Measurements from ENCODE around the gene TLDC2. TPM values are rescaled to one million over a fixed set of nuclear protein-coding genes. Genes with fewer than 3 reads are reported as not detected.

The TLDC2 gene
- total RNA-seq, 2 experiments from 2014 or later, result not detected

DNA sequence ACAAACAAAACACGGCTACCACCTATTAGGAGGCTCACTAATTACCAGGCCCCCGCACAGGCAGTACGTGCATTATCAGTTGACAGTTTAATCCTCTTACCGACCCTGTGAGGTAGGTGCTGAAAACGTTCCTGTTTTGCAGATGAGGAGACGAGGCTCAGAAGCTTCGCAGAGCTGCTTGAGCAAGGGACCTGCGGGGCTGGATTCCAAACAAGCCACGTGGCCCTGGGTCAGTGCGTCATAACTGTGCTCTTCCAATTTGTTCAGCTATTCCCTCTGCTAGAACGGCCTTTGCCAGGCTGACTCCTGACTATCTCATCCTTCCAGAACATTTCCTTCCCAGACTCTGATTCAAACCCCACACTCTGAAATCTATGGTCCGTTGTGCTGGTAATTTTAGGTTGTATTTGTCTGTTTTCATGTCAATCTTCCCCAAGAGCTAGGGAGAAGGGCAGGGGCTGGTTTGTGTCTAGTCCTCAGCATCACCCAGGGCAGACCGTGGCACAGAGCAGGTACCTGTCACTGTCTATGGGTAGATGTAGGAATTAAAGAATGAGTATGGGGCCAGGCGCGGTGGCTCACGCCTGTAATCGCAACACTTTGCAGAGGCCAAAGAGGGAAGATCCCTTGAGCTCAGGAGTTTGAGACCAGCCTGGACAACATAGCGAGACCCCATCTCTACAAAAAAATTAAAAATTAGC, 28.8 kb upstream of the TLDC2 start:
- ChIA-PET CTCF (no interaction called here), POLR2A (no interaction called here)
- H3K9me3 ChIP-seq (ENCODE audit: control insufficient read depth in 1 of 2, insufficient read depth in 1 of 2, low read length in 2 of 2), result peaks cover 0 to 5% of the 10 kb centered on the region in 2 experiments
- Mint-ChIP-seq H3K4me1 (ENCODE audit: low read depth) (peaks cover 10% of the 10 kb centered on the region), H3K9me3 (no peaks in the 10 kb centered on the region), H3K27ac (no peak overlapping the region), H3K4me3 (no peak overlapping the region), H3K27me3 (no peaks in the 10 kb centered on the region), H3K36me3 (ENCODE audit: low read depth) (no peaks in the 10 kb centered on the region)
- ATAC-seq (ENCODE audit: poor library complexity) (no peak), DNase-seq (no peak)
- no peaks in the 10 kb centered on the region for H3K36me3 ChIP-seq (ENCODE audit: insufficient read depth, low read length)
- intact Hi-C loops (cut with DNase I, micrococcal nuclease), result no loop called here
- H3K27ac ChIP-seq (ENCODE audit: low read depth in 1 of 2, low read length in 2 of 2), result no peak overlapping the region
- no peaks in the 10 kb centered on the region for H3K27me3 ChIP-seq (ENCODE audit: control insufficient read depth in 1 of 2, insufficient read depth in 2 of 2, low read length in 2 of 2)
- H3K4me1 ChIP-seq (ENCODE audit: insufficient read depth, low read length), result peaks cover 11% of the 10 kb centered on the region
- no peak overlapping the region for H3K4me3 ChIP-seq (ENCODE audit: low read length)
- TF ChIP-seq, protein P1, sequence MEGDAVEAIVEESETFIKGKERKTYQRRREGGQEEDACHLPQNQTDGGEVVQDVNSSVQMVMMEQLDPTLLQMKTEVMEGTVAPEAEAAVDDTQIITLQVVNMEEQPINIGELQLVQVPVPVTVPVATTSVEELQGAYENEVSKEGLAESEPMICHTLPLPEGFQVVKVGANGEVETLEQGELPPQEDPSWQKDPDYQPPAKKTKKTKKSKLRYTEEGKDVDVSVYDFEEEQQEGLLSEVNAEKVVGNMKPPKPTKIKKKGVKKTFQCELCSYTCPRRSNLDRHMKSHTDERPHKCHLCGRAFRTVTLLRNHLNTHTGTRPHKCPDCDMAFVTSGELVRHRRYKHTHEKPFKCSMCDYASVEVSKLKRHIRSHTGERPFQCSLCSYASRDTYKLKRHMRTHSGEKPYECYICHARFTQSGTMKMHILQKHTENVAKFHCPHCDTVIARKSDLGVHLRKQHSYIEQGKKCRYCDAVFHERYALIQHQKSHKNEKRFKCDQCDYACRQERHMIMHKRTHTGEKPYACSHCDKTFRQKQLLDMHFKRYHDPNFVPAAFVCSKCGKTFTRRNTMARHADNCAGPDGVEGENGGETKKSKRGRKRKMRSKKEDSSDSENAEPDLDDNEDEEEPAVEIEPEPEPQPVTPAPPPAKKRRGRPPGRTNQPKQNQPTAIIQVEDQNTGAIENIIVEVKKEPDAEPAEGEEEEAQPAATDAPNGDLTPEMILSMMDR (IDR thresholded peaks at IDR 0.05), result no peak

DNA sequence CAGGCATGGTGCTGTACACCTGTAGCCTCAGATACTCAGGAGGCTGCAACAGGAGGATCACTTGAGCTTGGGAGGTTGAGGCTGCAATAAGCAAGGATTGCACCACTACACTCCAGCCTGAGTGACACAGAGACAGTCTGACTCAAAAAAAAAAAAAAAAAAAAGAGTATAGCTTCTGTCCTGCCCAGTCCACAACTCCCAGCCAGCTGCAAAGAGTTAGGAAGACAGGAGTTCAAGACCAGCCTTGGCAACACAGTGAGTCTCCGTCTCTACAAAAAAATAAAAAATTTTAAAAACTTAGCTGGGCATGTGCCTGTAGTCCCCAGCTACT, 28.3 kb upstream of the TLDC2 start:
- Mint-ChIP-seq H3K4me1 (ENCODE audit: low read depth) (peaks cover 9% of the 10 kb centered on the region), H3K36me3 (ENCODE audit: low read depth) (no peaks in the 10 kb centered on the region), H3K27ac (no peak overlapping the region), H3K9me3 (no peaks in the 10 kb centered on the region), H3K4me3 (no peak overlapping the region), H3K27me3 (no peaks in the 10 kb centered on the region)
- no peak overlapping the region for H3K27ac ChIP-seq (ENCODE audit: low read depth in 1 of 2, low read length in 2 of 2)
- intact Hi-C loops (cut with DNase I, micrococcal nuclease), result no loop called here
- ChIA-PET POLR2A (no interaction called here), CTCF (no interaction called here)
- DNase-seq (no peak), ATAC-seq (ENCODE audit: poor library complexity) (no peak)
- H3K9me3 ChIP-seq (ENCODE audit: control insufficient read depth in 1 of 2, insufficient read depth in 1 of 2, low read length in 2 of 2), result peaks cover 0 to 5% of the 10 kb centered on the region in 2 experiments
- no peaks in the 10 kb centered on the region for H3K27me3 ChIP-seq (ENCODE audit: control insufficient read depth in 1 of 2, insufficient read depth in 2 of 2, low read length in 2 of 2)
- H3K4me3 ChIP-seq (ENCODE audit: low read length), result no peak overlapping the region
- TF ChIP-seq, protein P1 (IDR thresholded peaks at IDR 0.05), result no peak
- peaks cover 11% of the 10 kb centered on the region for H3K4me1 ChIP-seq (ENCODE audit: insufficient read depth, low read length)
- no peaks in the 10 kb centered on the region for H3K36me3 ChIP-seq (ENCODE audit: insufficient read depth, low read length)

DNA sequence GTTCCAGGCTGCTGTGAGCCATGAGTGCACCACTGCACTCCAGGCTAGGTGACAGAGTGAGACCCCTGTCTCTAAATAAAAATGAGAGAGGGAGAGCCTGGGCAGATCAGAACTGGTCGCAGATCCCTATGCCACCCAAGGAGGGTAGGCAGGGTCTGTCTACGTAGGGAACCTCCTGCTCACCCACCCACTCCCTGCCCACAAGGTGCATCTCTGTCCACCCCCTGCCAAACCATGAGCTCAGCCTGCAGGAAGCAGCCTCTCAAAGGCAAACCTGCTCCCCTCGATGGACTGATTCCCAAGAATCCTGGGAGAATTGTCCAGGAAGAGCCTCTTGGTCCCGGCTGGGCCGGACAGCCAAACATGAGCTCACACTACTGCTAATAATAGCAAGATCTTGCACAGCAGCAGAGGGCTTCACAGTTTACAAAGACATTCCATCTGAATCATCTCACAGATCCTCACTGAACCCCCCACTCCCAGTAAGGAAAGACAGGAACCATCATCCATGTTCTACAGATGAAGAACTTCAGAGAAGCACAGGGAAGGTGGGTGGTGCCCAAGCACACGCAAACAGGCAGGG, 27.8 kb upstream of the TLDC2 start:
- TF ChIP-seq, protein P1 (IDR thresholded peaks at IDR 0.05), result no peak
- ATAC-seq (ENCODE audit: poor library complexity), result no peak
- Mint-ChIP-seq H3K4me3 (no peak overlapping the region), H3K27ac (no peak overlapping the region), H3K4me1 (ENCODE audit: low read depth) (peaks cover 6% of the 10 kb centered on the region), H3K9me3 (no peaks in the 10 kb centered on the region), H3K36me3 (ENCODE audit: low read depth) (no peaks in the 10 kb centered on the region), H3K27me3 (no peaks in the 10 kb centered on the region)
- no peak overlapping the region for H3K4me3 ChIP-seq (ENCODE audit: low read length)
- peaks cover 8% of the 10 kb centered on the region for H3K4me1 ChIP-seq (ENCODE audit: insufficient read depth, low read length)
- CTCF ChIA-PET, result no interaction called here
- peaks cover 0 to 5% of the 10 kb centered on the region in 2 experiments for H3K9me3 ChIP-seq (ENCODE audit: control insufficient read depth in 1 of 2, insufficient read depth in 1 of 2, low read length in 2 of 2)
- no peaks in the 10 kb centered on the region for H3K36me3 ChIP-seq (ENCODE audit: insufficient read depth, low read length)
- no peak overlapping the region for H3K27ac ChIP-seq (ENCODE audit: low read depth in 1 of 2, low read length in 2 of 2)
- intact Hi-C loops (cut with DNase I, micrococcal nuclease), result no loop called here
- no peaks in the 10 kb centered on the region for H3K27me3 ChIP-seq (ENCODE audit: control insufficient read depth in 1 of 2, insufficient read depth in 2 of 2, low read length in 2 of 2)
- no peak for DNase-seq
- POLR2A ChIA-PET, result no interaction called here

Measured in CD4-positive, alpha-beta T cell (primary cell).